HG03442 (cell line): Measurements from ENCODE around the gene XIRP2.
"Not testable (repeated sequence)": the region's sequence is repeated elsewhere in the genome, so short reads cannot be mapped to it uniquely, and the experiment has no call there.

Experiments used
- ATAC-seq: cut with Tn5 transposase; IDR thresholded peaks from one replicate; pipeline ENCODE4 v1.9.1; 2021; ENCODE audit warnings: mild to moderate bottlenecking, moderate library complexity; ENCODE audit not compliant: unreplicated experiment

The XIRP2 gene

DNA sequence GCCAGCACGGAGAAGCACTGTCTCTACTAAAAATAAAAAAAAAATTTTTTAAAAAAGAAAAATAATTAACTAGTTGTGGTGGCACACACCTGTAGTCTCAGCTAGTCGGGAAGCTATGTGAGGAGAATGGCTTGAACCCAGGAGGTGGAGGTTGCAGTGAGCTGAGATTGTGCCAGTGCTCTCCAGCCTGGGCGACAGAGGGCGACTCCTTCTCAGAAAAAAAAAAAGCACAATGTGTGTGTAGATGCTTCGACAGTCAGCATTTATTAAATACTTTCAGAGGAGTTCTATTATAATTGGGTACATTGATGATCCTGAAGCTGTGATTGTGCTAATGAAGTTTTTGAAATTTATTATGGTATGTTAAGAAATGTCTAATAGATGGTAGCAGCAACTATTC lies 46.5 kb downstream of the XIRP2 start:
- no peak for ATAC-seq

DNA sequence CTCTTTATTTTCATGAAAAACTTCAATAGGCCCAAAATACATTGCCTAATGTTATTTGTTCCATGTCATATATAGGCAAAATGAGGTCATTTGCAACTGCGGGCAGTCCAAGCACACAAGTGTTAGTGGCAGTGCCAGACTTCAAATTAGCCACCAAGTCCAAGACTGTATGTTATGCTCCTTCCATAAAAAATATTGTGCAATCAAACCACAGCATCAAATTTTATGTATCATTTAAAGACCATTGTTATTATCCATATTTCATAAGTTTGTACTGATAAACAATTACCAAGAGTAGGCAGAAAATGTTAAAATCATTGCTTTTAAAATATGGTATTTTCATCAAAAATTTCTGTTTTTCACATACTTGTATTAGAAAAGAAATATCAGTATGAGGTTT lies 54.1 kb downstream of the XIRP2 start:
- ATAC-seq, result no peak

DNA sequence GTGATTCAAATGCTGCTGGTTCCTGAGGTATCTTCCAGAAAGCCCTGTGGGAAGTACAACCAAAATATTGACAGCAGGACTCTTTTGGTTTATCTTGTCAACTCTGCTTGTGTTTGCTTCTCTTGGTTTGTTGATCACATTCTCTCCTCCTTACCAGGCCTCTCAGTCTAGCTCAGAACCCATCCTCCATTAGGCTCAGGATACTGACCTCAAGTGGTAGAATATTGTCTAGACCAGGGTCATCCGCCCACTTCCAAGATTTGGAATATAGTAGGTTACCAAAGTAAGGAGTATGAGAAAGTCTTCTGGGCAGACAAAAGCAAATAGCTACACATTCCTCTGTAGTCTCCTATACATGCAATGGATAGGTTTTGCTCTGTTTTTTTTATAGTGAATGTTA lies 56.6 kb downstream of the XIRP2 start:
- ATAC-seq, result no peak

DNA sequence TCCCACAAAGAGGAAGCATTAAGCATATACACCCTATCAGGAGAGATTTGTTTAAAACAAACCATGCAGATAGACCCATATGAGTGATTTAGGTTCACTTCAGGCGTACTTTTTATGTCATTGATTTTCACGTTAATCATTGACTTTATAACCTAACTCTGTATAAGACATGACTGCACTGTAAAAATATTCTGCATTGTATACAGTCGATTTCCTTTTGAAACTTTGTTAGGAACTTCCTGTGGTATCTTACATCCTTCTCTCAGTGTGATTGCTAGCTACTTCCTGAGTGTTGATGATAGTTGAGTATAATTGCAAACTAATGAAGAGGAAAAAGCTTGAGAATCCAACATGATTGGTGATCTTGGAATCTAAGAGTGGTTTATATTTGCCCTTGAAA lies 69.4 kb downstream of the XIRP2 start:
- no peak for ATAC-seq

DNA sequence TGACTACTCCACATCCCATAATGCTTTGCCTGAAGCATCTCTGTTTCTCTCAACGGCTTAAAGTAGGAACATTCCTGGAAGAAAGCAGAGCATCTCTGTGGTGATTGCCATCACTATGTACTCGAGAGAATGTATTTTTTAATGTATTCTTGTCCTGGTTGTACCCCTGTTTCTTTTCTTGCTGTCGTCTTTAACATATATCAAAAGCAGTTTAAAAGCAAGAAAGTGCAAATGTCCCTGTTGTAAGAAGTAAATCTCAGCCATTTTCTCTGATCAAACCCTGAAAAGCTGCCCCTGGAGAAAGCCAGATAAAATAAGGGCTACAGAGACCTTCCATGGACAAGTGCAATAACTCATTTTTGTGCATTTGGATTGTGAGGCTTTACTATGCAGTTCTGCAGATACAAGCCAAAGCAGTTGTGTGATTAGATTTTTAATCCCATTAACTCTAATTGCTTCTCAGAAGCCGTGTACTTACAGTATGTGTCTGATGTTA lies 70.8 kb downstream of the XIRP2 start:
- no peak for ATAC-seq

DNA sequence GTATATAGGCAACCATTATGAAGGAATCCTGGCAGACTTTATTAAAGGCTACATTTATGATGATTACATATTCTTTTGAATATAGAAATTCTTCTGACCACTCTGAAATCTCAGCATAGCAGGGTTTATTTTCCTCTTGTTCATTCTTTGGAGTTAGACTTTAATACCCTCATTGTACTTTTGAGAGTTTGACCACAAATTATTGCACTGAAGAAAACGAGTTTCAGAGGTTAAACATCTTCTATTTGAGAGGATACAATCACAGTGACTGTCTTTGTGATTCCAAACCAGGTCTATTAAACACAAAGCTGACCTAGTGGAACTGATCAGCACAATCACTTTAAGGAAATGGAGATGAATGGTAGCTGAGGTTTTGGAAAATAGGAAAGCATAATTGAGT lies 71.3 kb downstream of the XIRP2 start:
- no peak for ATAC-seq

DNA sequence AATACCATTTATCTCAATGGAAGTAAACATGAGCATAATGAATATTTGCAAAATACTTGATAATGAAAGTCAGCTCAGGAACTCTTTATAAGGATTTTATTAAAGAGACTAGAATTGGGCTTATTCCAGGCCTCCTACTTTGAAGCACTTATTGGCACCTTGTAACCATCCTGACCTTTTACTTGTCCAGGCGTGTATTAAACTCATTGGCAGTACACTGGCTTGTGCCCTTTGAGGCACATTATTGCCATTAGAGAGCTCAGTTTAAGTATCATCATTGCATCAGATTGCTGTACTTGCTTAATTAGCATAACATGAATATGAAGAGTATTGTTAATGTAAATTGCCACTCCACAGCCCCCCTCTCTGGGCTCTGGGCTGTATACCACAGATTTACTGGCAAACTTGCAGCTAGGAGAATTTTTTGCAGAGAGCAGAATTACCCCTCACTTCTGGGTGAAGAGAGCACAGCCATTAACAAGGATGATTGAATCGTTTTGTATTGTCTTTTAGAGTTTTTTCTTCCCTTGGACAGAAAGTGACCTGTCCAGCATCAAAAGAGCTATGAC lies 72.5 kb downstream of the XIRP2 start:
- no peak for ATAC-seq

DNA sequence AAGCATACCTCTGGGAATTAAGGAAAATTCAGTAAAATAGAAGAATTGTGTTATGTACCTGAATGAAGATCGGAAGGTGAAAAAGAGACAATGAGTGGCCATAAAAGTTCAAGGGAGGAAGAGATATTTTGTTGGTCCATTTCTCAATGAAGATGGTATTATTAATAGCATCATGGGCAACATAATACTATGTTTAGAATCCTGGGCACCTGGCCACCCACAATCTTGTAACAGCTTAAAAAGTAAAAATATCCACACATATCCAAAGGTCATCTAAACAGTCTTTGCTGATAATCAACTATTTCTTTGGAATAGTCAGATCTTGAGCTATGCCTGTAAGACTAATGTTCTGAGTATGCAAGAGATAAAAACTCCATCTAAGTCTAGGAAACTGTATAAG lies 73.7 kb downstream of the XIRP2 start:
- no peak for ATAC-seq

DNA sequence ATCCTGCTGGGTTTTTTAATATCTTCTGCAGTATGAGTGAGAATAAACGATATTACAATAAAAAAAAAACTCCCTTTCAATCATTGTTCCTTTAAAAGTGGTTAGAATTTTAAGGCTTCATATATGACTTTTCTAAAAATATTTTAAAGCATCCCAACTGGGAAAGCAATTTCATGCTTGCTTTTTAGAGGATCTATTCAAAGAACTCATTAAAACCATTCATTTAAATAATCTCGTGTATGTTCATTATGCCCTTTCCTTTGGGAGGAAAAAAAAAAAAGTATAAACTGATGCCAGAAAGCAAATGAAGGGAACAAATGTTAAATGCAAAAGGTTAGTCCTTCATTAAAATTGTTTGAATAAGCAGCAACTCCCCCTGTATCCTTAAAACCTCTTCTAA lies 81.2 kb downstream of the XIRP2 start:
- ATAC-seq, result no peak

DNA sequence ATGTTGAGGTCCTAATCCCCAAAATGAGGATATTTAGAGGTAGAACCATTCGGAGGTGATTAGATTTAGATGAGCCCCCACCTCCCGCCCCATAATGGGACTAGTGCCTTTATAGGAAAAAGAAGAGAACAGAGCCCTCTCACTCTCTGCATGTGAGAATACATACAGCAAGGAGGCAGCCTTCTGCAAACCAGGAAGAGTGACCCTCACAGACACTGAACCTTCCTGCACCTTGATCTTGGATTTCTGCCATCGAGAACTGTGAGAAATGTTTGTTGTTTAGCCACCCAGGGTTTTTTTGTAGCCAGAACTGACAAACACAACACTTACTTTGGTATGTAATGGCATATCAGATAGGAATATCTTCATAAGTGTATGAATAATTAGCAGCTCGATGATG lies 83.7 kb downstream of the XIRP2 start:
- ATAC-seq, result no peak

DNA sequence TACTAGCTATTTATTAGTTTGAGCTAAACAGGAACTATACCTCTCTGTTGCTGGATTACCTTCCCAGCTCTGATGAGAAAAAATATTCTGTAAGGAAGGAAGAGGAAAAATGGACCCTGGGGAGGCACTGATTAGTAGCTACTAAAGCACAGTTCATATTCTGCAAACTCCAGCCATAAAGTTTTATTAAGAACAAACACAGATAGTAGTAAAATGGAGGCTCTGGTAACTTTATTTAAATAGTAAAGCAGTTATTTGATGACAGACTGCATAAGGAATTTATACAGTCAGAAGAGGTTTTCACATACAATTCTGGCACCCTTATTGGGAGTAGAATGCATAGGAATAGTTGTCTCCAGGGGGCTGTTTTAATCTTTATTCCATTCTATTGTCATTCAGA lies 84.1 kb downstream of the XIRP2 start:
- ATAC-seq, result no peak

DNA sequence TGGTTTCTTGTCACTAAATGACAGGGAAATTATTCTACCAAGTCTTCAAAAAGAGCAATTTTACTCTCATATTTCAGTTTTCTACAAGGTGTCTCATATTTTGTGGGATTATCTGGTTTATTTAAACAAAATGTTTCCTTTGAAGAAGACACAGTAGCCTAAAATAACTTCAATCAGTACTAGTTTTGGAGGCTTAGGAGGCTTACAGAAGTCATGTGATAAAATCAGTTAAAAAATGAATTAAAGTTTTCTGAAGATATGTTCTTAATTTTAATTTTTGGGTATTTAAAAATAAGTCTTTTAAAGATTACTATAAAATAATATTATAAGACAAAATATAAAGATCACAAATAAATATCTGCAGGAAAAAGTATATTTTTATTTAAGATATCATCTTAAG lies 95.9 kb downstream of the XIRP2 start:
- ATAC-seq, result no peak

DNA sequence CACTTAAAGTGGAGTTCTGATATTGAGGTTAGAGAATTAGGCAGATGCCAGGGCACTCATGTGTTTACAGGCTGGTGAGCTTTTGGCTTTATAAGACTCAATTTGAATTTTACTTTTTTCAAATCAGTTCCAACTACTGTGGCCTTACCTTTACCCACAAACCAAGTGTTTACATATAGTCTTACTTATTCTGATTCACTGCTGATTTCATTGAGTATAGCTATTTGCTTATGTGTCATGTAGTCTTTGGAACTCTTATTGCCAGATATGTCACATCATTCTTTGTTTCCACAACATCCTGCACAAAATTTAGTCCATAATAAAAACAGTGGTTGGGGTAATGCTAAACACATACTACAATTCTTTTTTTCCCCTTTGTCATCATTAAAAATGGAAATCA lies 96.5 kb downstream of the XIRP2 start:
- no peak for ATAC-seq

DNA sequence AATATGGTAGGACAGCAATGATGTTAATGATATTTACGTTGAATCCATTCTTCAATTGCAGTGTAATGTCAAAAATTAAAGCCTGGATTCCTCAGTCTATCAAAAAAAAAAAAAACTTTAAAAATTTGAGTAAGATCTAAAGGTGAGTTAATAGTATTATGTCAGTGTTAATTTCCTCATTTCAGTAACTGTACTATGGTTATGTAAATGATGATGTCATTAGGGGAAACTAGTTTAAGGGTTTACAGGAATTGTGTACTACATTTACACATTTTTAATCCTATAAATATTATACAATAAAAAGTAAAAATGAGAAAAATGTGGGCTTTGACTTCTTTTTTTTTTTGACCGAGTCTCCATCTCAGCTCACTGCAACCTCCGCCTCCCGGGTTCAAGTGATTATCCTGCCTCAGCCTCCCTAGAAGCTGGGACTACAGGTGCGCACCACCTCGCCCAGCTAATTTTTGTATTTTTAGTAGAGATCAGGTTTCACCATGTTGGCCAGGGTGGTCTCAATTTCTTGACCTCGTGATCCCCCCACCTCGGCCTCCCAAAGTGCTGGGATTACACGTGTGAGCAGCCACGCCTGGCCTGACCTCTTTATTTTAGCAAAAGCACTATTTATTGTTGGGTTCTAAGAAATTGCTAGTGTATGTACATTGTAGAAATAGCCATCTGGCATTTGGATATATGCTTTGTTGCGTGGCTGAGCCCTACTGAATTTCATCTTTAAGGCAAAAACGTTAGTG lies 106.5 kb downstream of the XIRP2 start:
- ATAC-seq, result no peak

DNA sequence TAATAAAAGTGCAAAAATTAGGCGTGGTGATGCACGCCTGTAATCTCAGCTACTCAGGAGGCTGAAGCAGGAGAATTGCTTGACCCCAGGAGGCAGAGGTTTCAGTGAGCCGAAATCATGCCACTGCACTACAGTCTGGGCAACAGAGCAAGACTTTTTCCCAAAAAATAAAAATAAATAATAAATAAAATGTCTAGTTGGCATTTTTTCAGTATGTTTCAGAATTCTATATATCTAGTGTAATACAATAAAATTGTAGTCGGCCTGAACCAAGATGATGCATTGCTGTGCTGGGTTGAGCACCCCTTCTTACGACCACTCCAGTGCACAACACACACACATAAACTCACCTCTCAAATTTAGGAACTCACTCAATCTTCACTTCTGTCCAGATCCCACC lies 108.2 kb downstream of the XIRP2 start:
- no peak for ATAC-seq

DNA sequence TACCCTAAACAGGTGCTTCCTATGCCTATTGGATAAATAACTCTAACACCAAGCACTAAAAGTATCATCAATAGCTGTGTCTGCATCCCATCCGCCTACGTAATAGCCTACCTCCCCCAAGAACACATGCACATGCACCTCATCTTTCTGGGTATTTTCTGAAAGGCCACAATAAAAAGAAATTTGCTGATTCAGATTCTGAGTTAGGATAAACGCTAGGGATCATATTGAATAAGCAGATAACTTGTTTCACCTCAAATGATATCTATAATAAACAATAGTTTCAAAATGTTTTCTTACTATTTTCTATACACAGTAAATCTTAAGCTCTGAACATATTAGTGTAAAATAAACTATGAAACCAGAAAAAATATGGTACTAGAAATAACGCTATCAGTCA lies 112.9 kb downstream of the XIRP2 start:
- ATAC-seq, result no peak

DNA sequence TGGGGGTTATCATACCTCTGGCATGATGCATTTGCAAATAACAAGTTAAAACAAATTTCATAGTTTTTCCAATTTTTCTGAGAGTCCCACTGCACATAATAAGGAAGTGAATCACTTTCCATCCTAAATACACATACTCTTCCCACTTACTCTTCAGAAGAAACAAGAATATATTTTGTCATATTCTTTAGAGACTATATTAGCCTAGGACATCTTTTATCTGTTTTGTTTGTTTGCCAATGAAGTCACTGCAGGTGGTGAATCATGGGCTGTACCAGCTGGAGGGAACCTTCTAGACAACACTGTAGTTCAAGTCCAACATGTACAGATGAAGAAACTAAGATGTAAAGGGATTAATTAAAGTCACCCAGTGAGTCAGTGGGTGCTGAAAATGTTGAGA lies 116.8 kb downstream of the XIRP2 start:
- ATAC-seq, result no peak

DNA sequence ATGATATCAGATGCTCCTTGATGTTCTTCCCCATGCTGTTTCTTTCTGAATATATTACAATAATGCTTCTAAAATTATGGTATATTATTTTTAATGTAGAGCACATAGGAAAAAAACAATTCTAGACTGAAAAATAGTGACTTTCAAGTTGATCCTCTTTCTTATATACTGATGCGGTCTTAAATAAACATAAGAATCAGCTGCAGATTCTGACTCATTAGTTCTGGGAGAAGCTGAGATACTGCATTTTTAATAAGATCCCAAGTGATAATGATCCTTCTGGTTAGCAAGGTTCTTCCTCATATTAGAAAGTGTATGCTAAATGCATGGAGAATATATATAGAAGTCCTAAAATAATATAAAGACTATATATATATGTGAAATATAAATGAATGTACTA lies 124.9 kb downstream of the XIRP2 start:
- no peak for ATAC-seq

DNA sequence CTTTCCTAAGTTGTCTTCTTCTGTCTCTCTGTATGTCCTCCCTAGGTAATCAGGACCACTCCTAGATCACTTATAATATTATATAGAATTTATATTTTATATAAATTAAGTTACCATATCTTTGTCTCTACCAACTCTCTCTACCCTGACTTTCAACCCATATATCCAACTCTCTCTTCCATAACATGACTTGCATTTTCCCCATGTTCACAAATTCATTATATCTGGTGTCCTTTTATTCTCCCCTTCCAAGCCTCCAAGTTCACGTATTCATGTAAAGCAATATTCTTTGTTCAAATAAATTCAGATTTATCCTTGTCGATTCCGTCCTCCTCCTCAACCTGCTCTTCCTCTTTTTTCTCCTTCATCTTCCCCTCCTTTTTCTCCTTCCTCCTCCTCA lies 127.5 kb downstream of the XIRP2 start:
- no peak for ATAC-seq

DNA sequence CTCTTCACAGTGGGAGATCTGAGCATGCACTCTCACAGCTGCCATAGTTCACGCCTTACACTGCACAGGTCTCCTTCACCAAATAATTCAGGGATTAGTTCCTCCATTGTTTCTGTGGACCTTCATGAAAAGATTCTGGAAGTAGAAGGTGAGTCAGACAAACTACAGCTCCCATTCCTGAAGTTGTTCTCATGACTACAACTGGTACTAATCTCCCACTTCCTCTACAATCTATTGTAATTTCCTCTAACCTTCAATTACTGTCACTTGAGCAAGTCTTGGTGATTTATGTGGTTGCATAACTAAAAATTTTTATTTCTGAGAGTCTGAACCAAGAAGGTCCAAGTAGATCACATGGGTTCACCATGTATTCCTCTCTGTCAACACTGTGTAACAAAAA lies 128.7 kb downstream of the XIRP2 start:
- no peak for ATAC-seq

DNA sequence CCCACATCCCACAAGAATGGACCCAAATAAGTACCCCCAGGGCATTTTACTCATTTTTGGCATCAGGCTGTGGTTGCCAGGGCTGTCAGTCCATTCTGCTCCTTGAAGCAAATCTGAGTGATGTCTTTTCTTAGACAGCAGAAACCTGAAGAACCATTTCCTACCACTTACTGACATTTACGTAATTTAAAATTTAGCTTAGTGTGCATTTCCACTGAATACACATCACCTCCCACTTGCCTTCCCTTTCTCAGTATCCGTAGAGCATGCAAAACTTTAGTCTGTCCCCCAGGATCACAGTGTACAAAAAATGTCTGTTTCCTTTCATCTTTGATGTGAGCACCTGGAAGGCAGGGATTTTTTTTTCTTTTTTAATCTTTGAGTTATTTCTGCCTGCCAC lies 130.3 kb downstream of the XIRP2 start:
- no peak for ATAC-seq

DNA sequence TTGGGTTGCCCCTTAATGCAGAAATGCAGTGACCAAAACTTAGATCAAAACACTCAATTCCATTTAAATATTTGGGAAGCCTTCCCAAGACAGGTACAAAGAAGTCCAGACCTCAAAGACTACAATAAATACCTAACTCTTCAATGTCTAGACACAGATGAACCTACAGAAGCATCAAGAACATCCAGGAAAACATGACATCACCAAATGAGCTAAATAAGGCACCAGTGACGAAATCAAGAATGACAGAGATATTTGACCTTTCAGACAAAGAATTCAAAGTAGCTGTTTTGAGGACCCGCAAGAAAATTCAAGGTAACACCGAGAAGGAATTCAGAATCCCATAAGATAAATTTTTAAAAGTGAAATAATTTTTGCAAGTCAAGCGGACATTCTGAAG lies 140.2 kb downstream of the XIRP2 start:
- ATAC-seq, result no peak

DNA sequence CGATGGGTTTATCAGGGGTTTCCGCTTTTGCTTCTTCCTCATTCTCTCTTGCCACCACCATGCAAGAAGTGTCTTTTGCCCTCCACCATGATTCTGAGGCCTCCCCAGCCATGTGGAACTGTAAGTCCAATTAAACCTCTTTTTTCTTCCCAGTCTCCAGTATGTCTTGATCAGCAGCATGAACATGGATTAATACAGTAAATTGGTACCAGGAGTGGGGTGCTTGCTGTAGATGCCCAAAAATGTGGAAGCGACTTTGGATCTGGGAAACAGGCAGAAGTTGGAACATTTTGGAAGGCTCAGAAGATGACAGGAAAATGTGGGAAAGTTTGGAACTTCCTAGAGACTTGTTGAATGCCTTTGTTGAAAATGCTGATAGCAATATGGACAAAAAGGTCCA lies 146.7 kb downstream of the XIRP2 start:
- ATAC-seq, result not testable (repeated sequence)
